B cell (primary cell): ENCODE data around the gene SEZ6L. TPM values are rescaled to one million over a fixed set of nuclear protein-coding genes. Genes with fewer than 3 reads are reported as not detected.

Source experiments
- ATAC-seq: fragments of 200-7000 bp; cut with Tn5 transposase; one replicate; pipeline ENCODE4 v1.10.0; 2021; ENCODE audit warnings: low read depth, mild to moderate bottlenecking, moderate number of reproducible peaks, moderate library complexity
- CTCF ChIA-PET: fragments of 350-600 bp; sonication (Branson Sonifier 250); formaldehyde crosslinking; loops from one replicate; lab custom pipeline; 2021; ENCODE audit warnings: antibody characterized with exemption, inconsistent platforms; lab: Charles Lee
- POLR2A ChIA-PET: fragments of 350-600 bp; sonication (Branson Sonifier 250); formaldehyde crosslinking; loops from one replicate; lab custom pipeline; 2021; ENCODE audit warnings: antibody characterized with exemption; lab: Charles Lee
- DNase-seq: peaks from one replicate; pipeline ENCODE4 v3.0.0; 2013
- H2AFZ ChIP-seq: 2 replicates; pipeline ENCODE4 v1.6.1; 2012; ENCODE audit warnings: mild to moderate bottlenecking, low read depth, low read length; ENCODE audit not compliant: insufficient read depth, poor library complexity, severe bottlenecking
- H3K27ac ChIP-seq, 2 donors: 1 replicate in 1 of 2; 2 replicates in 1 of 2; pipeline ENCODE4 v1.5.1; 2012 to 2013; ENCODE audit warnings: low read length in 2 of 2, mild to moderate bottlenecking in 2 of 2, moderate library complexity in 1 of 2
- H3K27me3 ChIP-seq, 4 experiments: fragments of 200-600 bp in 1 of 4; sonication (generic) in 1 of 4; replicated peaks in 1 of 4; 1 replicate in 2 of 4; 2 replicates in 2 of 4; pipeline versions ENCODE4 v1.6.1 to v1.7.0; 2013 to 2016; ENCODE audit warnings: low read length in 3 of 4, mild to moderate bottlenecking in 2 of 4, mixed read lengths in 1 of 4, moderate library complexity in 1 of 4; ENCODE audit not compliant: insufficient read depth in 4 of 4, control insufficient read depth in 3 of 4; ENCODE audit errors: control extremely low read depth in 1 of 4
- H3K36me3 ChIP-seq, 2 experiments: replicated peaks in 1 of 2; 1 replicate in 1 of 2; 2 replicates in 1 of 2; pipeline versions ENCODE4 v1.6.1 to v1.7.1; 2013; ENCODE audit warnings: low read length in 1 of 2; ENCODE audit not compliant: insufficient read depth in 2 of 2, control insufficient read depth in 1 of 2; ENCODE audit errors: control extremely low read depth in 1 of 2, extremely low read depth in 1 of 2
- H3K4me1 ChIP-seq, 2 donors: fragments of 200-600 bp in 1 of 2; sonication (generic) in 1 of 2; 1 replicate in 1 of 2; 2 replicates in 1 of 2; pipeline versions ENCODE4 v1.5.1 to v1.6.1; 2013 to 2017; ENCODE audit warnings: low read length in 2 of 2; ENCODE audit not compliant: control insufficient read depth in 2 of 2, insufficient read depth in 2 of 2
- H3K4me2 ChIP-seq: replicated peaks from 2 replicates; pipeline ENCODE3; 2012; ENCODE audit warnings: mild to moderate bottlenecking, low read depth, low read length; ENCODE audit not compliant: poor library complexity, severe bottlenecking
- H3K4me3 ChIP-seq, 5 experiments: fragments of 200-600 bp in 1 of 5; sonication (generic) in 1 of 5; 1 replicate in 3 of 5; 2 replicates in 2 of 5; pipeline versions ENCODE4 v1.5.1 to v1.7.0; 2011 to 2016; ENCODE audit warnings: low read length in 4 of 5, mild to moderate bottlenecking in 4 of 5, low read depth in 2 of 5, control low read depth in 1 of 5, moderate library complexity in 1 of 5; ENCODE audit not compliant: insufficient read depth in 1 of 5; ENCODE audit errors: control extremely low read depth in 1 of 5, extremely low read depth in 1 of 5
- H3K79me2 ChIP-seq: fragments of 200-600 bp; sonication (generic); one replicate; pipeline ENCODE4 v1.6.0; 2016; ENCODE audit warnings: low read length; ENCODE audit not compliant: control insufficient read depth, insufficient read depth
- H3K9ac ChIP-seq: fragments of 200-600 bp; sonication (generic); 2 replicates; pipeline ENCODE4 v1.6.1; 2017; ENCODE audit warnings: mild to moderate bottlenecking, low read length, moderate library complexity
- H3K9me3 ChIP-seq, 3 donors: one replicate each; pipeline versions ENCODE4 v1.6.1 to v1.7.1; 2013; ENCODE audit warnings: low read length in 2 of 3; ENCODE audit not compliant: control insufficient read depth in 2 of 3, insufficient read depth in 1 of 3; ENCODE audit errors: control extremely low read depth in 1 of 3
- H4K20me1 ChIP-seq: 2 replicates; pipeline ENCODE4 v1.6.0; 2012; ENCODE audit warnings: mild to moderate bottlenecking, low read length; ENCODE audit not compliant: insufficient read depth, control insufficient read depth, poor library complexity, severe bottlenecking
- H3K27ac Mint-ChIP-seq: one replicate; pipeline ENCODE4 v1.8.0; 2021; ENCODE audit warnings: mixed read lengths
- H3K27me3 Mint-ChIP-seq: one replicate; pipeline ENCODE4 v1.8.0; 2021; ENCODE audit warnings: mixed read lengths
- H3K4me1 Mint-ChIP-seq: one replicate; pipeline ENCODE4 v1.8.0; 2021; ENCODE audit warnings: mixed read lengths
- H3K4me3 Mint-ChIP-seq: one replicate; pipeline ENCODE4 v1.8.0; 2021; ENCODE audit warnings: mixed read lengths
- H3K9me3 Mint-ChIP-seq: one replicate; pipeline ENCODE4 v1.8.0; 2022; ENCODE audit warnings: mixed read lengths; ENCODE audit not compliant: insufficient read depth
- EZH2 ChIP-seq: IDR thresholded peaks from 2 replicates; pipeline ENCODE4 v1.6.1; 2012; ENCODE audit warnings: borderline replicate concordance, low read depth, mild to moderate bottlenecking, moderate library complexity, low read length; ENCODE audit not compliant: insufficient read depth, poor library complexity, severe bottlenecking
- WGBS: methylation state at CpG from one replicate; pipeline ENCODE4 v1.1.5; 2013; ENCODE audit warnings: missing lambda C conversion rate; ENCODE audit not compliant: insufficient coverage; 5-methylcytosine and 5-hydroxymethylcytosine counted together
- intact Hi-C: fragments of 100-400 bp; cut with micrococcal nuclease; formaldehyde crosslinking; loops from one replicate; pipeline ENCODE4 v1.10.0; 2022
- polyA plus RNA-seq: library from polyadenylated mRNA; depleted of rRNA; stranded (reverse); fragments of >200 nt; gene quantifications from 2 replicates; pipeline ENCODE4 v1.2.3, GENCODE V29; 2012
- total RNA-seq, 2 donors: library from RNA; stranded (reverse); fragments of 120-200 nt in 1 of 2; gene quantifications; 1 replicate in 1 of 2; 2 replicates in 1 of 2; pipeline versions ENCODE4 v1.2.3 to v1.2.4, GENCODE V29; 2013 to 2022
- TF ChIP-seq, protein P1 (sequence below): fragments of 200-600 bp; IDR thresholded peaks from one replicate; pipeline ENCODE4 v1.8.0; 2022; ENCODE audit warnings: antibody characterized with exemption, mild to moderate bottlenecking

The SEZ6L gene
- total and polyA plus RNA-seq, 2 donors (not counting 1 experiment from before 2014, with no cell fraction given) = 0.04 TPM; not detected in 1

DNA sequence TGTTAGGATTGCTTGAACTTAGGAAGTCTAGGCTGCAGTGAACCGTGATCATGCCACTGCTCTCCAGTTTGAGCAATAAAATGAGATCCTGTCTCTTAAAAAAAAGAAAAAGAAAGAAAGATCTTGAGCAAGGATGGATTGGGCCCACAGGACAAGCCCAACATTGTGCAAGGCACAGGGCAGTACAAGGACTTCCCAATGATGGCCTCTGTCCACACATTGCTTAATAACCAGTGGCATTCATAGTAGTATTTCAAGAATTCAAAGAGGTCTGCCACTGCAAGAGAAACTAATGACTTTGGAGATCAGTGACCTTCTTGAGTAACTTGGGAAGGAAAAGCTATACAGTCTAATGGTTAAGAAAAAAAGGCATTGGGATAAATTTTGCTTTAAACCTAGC lies 44.6 kb downstream of the SEZ6L start:
- DNase-seq (no peak), ATAC-seq (no peak)
- peaks cover 0 to 14% (median 4%) of the 10 kb centered on the region in 4 experiments for H3K27me3 ChIP-seq
- no peak overlapping the region for H3K4me3 ChIP-seq
- no peak overlapping the region for H3K4me2 ChIP-seq
- Mint-ChIP-seq H3K4me3 (no peak overlapping the region), H3K27me3 (peaks cover 33% of the 10 kb centered on the region), H3K4me1 (no peaks in the 10 kb centered on the region), H3K27ac (no peak overlapping the region), H3K9me3 (peaks cover 4% of the 10 kb centered on the region)
- WGBS = 75% methylated on average over 1 of the region's 1 CpG
- H4K20me1 ChIP-seq = no peaks in the 10 kb centered on the region
- no peaks in the 10 kb centered on the region for H3K79me2 ChIP-seq
- H3K9ac ChIP-seq = no peak overlapping the region
- TF ChIP-seq EZH2 = no peak
- TF ChIP-seq, protein P1, sequence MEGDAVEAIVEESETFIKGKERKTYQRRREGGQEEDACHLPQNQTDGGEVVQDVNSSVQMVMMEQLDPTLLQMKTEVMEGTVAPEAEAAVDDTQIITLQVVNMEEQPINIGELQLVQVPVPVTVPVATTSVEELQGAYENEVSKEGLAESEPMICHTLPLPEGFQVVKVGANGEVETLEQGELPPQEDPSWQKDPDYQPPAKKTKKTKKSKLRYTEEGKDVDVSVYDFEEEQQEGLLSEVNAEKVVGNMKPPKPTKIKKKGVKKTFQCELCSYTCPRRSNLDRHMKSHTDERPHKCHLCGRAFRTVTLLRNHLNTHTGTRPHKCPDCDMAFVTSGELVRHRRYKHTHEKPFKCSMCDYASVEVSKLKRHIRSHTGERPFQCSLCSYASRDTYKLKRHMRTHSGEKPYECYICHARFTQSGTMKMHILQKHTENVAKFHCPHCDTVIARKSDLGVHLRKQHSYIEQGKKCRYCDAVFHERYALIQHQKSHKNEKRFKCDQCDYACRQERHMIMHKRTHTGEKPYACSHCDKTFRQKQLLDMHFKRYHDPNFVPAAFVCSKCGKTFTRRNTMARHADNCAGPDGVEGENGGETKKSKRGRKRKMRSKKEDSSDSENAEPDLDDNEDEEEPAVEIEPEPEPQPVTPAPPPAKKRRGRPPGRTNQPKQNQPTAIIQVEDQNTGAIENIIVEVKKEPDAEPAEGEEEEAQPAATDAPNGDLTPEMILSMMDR = no peak
- H3K9me3 ChIP-seq = peaks cover 0 to 4% (median 1%) of the 10 kb centered on the region in 3 donors
- H3K27ac ChIP-seq = no peak overlapping the region
- no peak overlapping the region for H2AFZ ChIP-seq
- ChIA-PET POLR2A (no interaction called here), CTCF (interaction anchor here (0.9 kb wide), 1 partner anchor 9 kb away, joined by 3 read pairs; no protein-coding TSS in a partner anchor)
- intact Hi-C loops = no loop called here
- no peaks in the 10 kb centered on the region for H3K4me1 ChIP-seq
- H3K36me3 ChIP-seq = no peaks in the 10 kb centered on the region

DNA sequence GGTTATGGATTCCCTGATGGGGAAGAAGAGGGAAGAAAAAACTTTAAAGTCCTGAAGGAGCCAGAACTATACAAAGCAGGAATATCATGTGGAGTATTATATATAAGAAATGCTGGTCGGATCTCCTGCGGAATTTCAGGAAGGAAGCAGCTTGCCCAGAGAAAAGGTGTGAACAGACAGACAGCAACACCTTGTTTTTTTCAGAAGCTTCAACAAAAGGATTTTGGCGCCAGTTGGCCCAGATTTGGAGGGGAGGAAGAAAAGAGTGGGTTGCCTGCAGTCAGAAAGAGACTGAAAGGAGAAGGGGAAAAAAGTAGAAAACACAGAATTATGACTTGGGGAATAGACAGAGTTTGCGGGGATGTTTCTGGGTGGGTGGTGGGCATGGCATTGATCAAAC lies 45.2 kb downstream of the SEZ6L start:
- Histone ChIP-seq H3K27ac (no peak overlapping the region), H3K4me2 (no peak overlapping the region), H2AFZ (no peak overlapping the region), H3K27me3 (peaks cover 0 to 14% (median 4%) of the 10 kb centered on the region in 4 experiments), H3K4me3 (no peak overlapping the region), H3K79me2 (no peaks in the 10 kb centered on the region), H3K9me3 (peaks cover 0 to 2% (median 1%) of the 10 kb centered on the region in 3 donors), H4K20me1 (no peaks in the 10 kb centered on the region), H3K9ac (no peak overlapping the region), H3K36me3 (no peaks in the 10 kb centered on the region), H3K4me1 (no peaks in the 10 kb centered on the region)
- intact Hi-C loops = no loop called here
- ChIA-PET CTCF (interaction anchor here (0.9 kb wide), 1 partner anchor 9 kb away, joined by 3 read pairs; no protein-coding TSS in a partner anchor), POLR2A (no interaction called here)
- ATAC-seq = no peak
- peaks cover 36% of the 10 kb centered on the region for H3K27me3 Mint-ChIP-seq
- H3K27ac Mint-ChIP-seq = no peak overlapping the region
- DNase-seq = no peak
- TF ChIP-seq, protein P1 = no peak
- no peak for TF ChIP-seq EZH2
- H3K4me3 Mint-ChIP-seq = no peak overlapping the region
- no peaks in the 10 kb centered on the region for H3K9me3 Mint-ChIP-seq
- H3K4me1 Mint-ChIP-seq = no peaks in the 10 kb centered on the region
- 62% methylated on average over 3 of the region's 4 CpGs for WGBS
